ENCODE data around the gene FBXO45. TPM values are rescaled to one million over a fixed set of nuclear protein-coding genes. Genes with fewer than 3 reads are reported as not detected.
A peak's percentile ranks its signal among the peaks of the same experiment; 100 is the strongest.

FBXO45 gene
- total and polyA plus RNA-seq, 10 of the 15 experiments (the other 5 are each of a cell fraction or from before 2014, with no cell fraction given) = 4.0 to 17.3 (median 11.8) TPM

GRCh38 chr3:196609343-196609775 is 40.9 kb downstream of the FBXO45 start:
- Histone ChIP-seq H3K4me3 (no peak overlapping the region), H3K27me3 (replicated peaks in 1 of 2; ENCODE audit: control insufficient read depth in 2 of 2, insufficient read depth in 2 of 2, low read length in 1 of 2) (no peaks in the 10 kb centered on the region), H4K20me1 (ENCODE audit: control insufficient read depth, insufficient read depth) (no peaks in the 10 kb centered on the region), H2AFZ (ENCODE audit: control insufficient read depth, low read depth, low read length) (peak overlapping the region; percentile 82), H3K9me3 (replicated peaks; ENCODE audit: control insufficient read depth, insufficient read depth, low read length) (no peaks in the 10 kb centered on the region; the same call in 2 of the 3 replicates), H3K4me2 (ENCODE audit: control insufficient read depth, insufficient read depth) (peak overlapping the region; percentile 61), H3K9ac (ENCODE audit: control insufficient read depth, insufficient read depth, low read length) (no peak overlapping the region), H3K4me1 (ENCODE audit: control insufficient read depth, insufficient read depth, low read length) (peaks cover 4% of the 10 kb centered on the region; the same call in 1 of the 2 replicates), H3K27ac (ENCODE audit: control insufficient read depth, insufficient read depth) (peak overlapping the region; percentile 30; the same call in 1 of the 2 replicates), H3K79me2 (ENCODE audit: control insufficient read depth, insufficient read depth, low read length) (no peaks in the 10 kb centered on the region), H3K36me3 (ENCODE audit: control insufficient read depth in 2 of 2, insufficient read depth in 2 of 2, low read length in 1 of 2) (no peaks in the 10 kb centered on the region)
- ChIA-PET SMC1A (ENCODE audit: uncharacterized antibody, unreplicated experiment) (interaction anchor here (0.8 to 4.6 kb wide), 29 partner anchors 10 to 362 kb away, joined by 3 to 72 read pairs (median 4); partner anchors contain the start of genes CEP19, NRROS and PIGX), CTCF (interaction anchor here (0.6 to 10.6 kb wide), 39 partner anchors 11 to 578 kb away, joined by 3 to 144 read pairs (median 4); partner anchors contain the start of genes CEP19, NRROS, PAK2 and PIGX), POLR2A (interaction anchor here (0.7 to 2.5 kb wide), 3 partner anchors 68 to 131 kb away, joined by 3 to 10 read pairs (median 3); partner anchors contain the start of gene PAK2), RAD21 (ENCODE audit: unreplicated experiment) (interaction anchor here (0.7 to 4.4 kb wide), 28 partner anchors 9 to 360 kb away, joined by 3 to 50 read pairs (median 5); partner anchors contain the start of genes CEP19, NCBP2, NRROS and PIGX)
- peak; percentile 68 for DNase-seq (ENCODE audit: low read depth, low spot score)
- ATAC-seq = peak; percentile 100
- 9% methylated on average over 5 of the region's 5 CpGs for WGBS (ENCODE audit: insufficient coverage, insufficient replicate concordance, low lambda C conversion rate, missing lambda C conversion rate)
- intact Hi-C loops (cut with micrococcal nuclease; ENCODE audit: unreplicated experiment) (loop anchor here (1.0 to 5.0 kb wide), 4 partner anchors 23 to 360 kb away; no protein-coding TSS in a partner anchor), in situ Hi-C loops (cut with MboI) (loop anchor here (5.0 kb wide), 1 partner anchor 78 kb away; no protein-coding TSS in a partner anchor)
- FAIRE-seq = peak; percentile 95
- BruUV-seq (replicated peaks) = no TSS peak
- TF ChIP-seq MEF2A (IDR thresholded peaks at IDR 0.05; ENCODE audit: insufficient read depth, low read depth, low read length) (peak; percentile 69; the same call in 1 of the 2 replicates), RCOR1 (conservative IDR thresholded peaks at IDR 0.05; ENCODE audit: low read depth, low read length) (no peak), MLLT1 (IDR thresholded peaks at IDR 0.05) (no peak), CTCF (IDR thresholded peaks at IDR 0.05 in 2 of 3, conservative IDR thresholded peaks at IDR 0.05 in 1 of 3; ENCODE audit: control insufficient read depth in 2 of 3, extremely low read depth in 1 of 3, insufficient read depth in 1 of 3, low read depth in 3 of 3, low read length in 3 of 3) (peak; percentile 83 to 95 (median 92)), STAT3 (IDR thresholded peaks at IDR 0.05; ENCODE audit: low read depth, low read length) (no peak), CREB1 (IDR thresholded peaks at IDR 0.05; ENCODE audit: low read depth) (peak; percentile 16; the same call in 1 of the 2 replicates), EED (IDR thresholded peaks at IDR 0.05; ENCODE audit: low read depth) (0 out of 2 replicates have a peak, but pooled peaks have one; percentile 34), RUNX3 (IDR thresholded peaks at IDR 0.05; ENCODE audit: low read length) (peak; percentile 55; the same call in 1 of the 2 replicates), ZBTB4 (CRISPR knock-in tag; IDR thresholded peaks at IDR 0.05) (no peak), IKZF2 (IDR thresholded peaks at IDR 0.05) (peak; percentile 64 to 65), ZBED1 (IDR thresholded peaks at IDR 0.05; ENCODE audit: borderline replicate concordance) (no peak), FOXM1 (IDR thresholded peaks at IDR 0.05; ENCODE audit: low read depth, low read length) (0 out of 2 replicates have a peak, but pooled peaks have one; percentile 39), BHLHE40 (IDR thresholded peaks at IDR 0.05; ENCODE audit: borderline replicate concordance in 1 of 2, low read depth in 2 of 2, low read length in 1 of 2) (peak in 1 of 2 experiments; percentile 56; a peak in 1 of 4 replicates), IRF4 (IDR thresholded peaks at IDR 0.05; ENCODE audit: low read depth, low read length) (no peak), MEF2B (IDR thresholded peaks at IDR 0.05; ENCODE audit: partially characterized antibody, poor library complexity, severe bottlenecking) (peak; percentile 45), CBX5 (IDR thresholded peaks at IDR 0.05; ENCODE audit: low read depth) (no peak), POLR2AphosphoS2 (IDR thresholded peaks at IDR 0.05; ENCODE audit: low read depth, low read length) (no peak)
